Skeletal muscle satellite cell (primary cell): ENCODE data around the gene PIK3C2B.

ENCODE experiments used
- H3K27me3 ChIP-seq: 2 replicates; pipeline ENCODE4 v1.7.0; 2013; ENCODE audit warnings: low read length; ENCODE audit not compliant: control insufficient read depth, insufficient read depth
- H3K36me3 ChIP-seq: 2 replicates; pipeline ENCODE4 v1.7.0; 2013; ENCODE audit warnings: mild to moderate bottlenecking, control low read depth, low read length; ENCODE audit not compliant: insufficient read depth
- H3K4me1 ChIP-seq: 2 replicates; pipeline ENCODE4 v1.7.0; 2013; ENCODE audit warnings: low read length; ENCODE audit not compliant: control insufficient read depth, insufficient read depth
- H3K4me2 ChIP-seq: 2 replicates; pipeline ENCODE4 v1.7.0; 2013; ENCODE audit warnings: mild to moderate bottlenecking, low read length
- H3K4me3 ChIP-seq: 2 replicates; pipeline ENCODE4 v1.7.0; 2013; ENCODE audit warnings: low read length
- H3K9ac ChIP-seq: 2 replicates; pipeline ENCODE4 v1.7.0; 2013; ENCODE audit warnings: mild to moderate bottlenecking, low read depth, low read length, moderate library complexity
- H3K9me3 ChIP-seq: replicated peaks from 2 replicates; pipeline ENCODE4 v1.7.0; 2013; ENCODE audit warnings: mild to moderate bottlenecking, control low read depth, low read length

Gene PIK3C2B

GRCh38 chr1:204445860-204446412, 48.7 kb downstream of the PIK3C2B start:
- Histone ChIP-seq H3K9ac (no peak overlapping the region), H3K27me3 (peaks cover 53% of the 10 kb centered on the region), H3K4me3 (no peak overlapping the region), H3K4me2 (no peak overlapping the region), H3K4me1 (no peaks in the 10 kb centered on the region), H3K9me3 (no peaks in the 10 kb centered on the region), H3K36me3 (no peaks in the 10 kb centered on the region)
